ENCODE data around the gene USP11. TPM values are rescaled to one million over a fixed set of nuclear protein-coding genes. Genes with fewer than 3 reads are reported as not detected.

The USP11 gene
- total RNA-seq, 1 experiment from 2014 or later, result 153 TPM

GRCh38 chrX:47221756-47222155 lies 11.1 kb upstream of the USP11 start:
- no peaks in the 10 kb centered on the region for H4K20me1 ChIP-seq (ENCODE audit: control insufficient read depth, insufficient read depth, insufficient read length)
- H3K56ac ChIP-seq (ENCODE audit: insufficient read length, low read depth, low read length), result no peak overlapping the region
- no peak overlapping the region for H2BK120ac ChIP-seq (ENCODE audit: low read depth, low read length, poor library complexity, severe bottlenecking)
- no CpG with 5 or more reads among the region's 4 CpGs for WGBS (ENCODE audit: extremely low coverage, insufficient read length, low lambda C conversion rate)
- no peaks in the 10 kb centered on the region; the same call in 1 of the 2 replicates for H3K27me3 Mint-ChIP-seq (ENCODE audit: low read depth)
- peaks cover 14% of the 10 kb centered on the region for H3K23me2 ChIP-seq (ENCODE audit: insufficient read length, low read depth, low read length, poor library complexity, severe bottlenecking)
- no peak overlapping the region for H2BK15ac ChIP-seq (ENCODE audit: low read depth, low read length)
- no peak overlapping the region for H3K9ac ChIP-seq (ENCODE audit: extremely low read depth, insufficient read length, low read length)
- peaks cover 63 to 68% (median 66%) of the 10 kb centered on the region in 3 experiments for H3K36me3 Mint-ChIP-seq (ENCODE audit: insufficient read depth in 1 of 3, low read depth in 3 of 3)
- H3K4me2 ChIP-seq (ENCODE audit: insufficient read depth, insufficient read length, low read length), result no peak overlapping the region
- H3K4me3 Mint-ChIP-seq, result no peak overlapping the region; a peak in 1 of 5 replicates
- no peak overlapping the region for H2AFZ ChIP-seq (ENCODE audit: low read length)
- H4K8ac ChIP-seq (replicated peaks; ENCODE audit: insufficient read length, low read depth, low read length), result no peak overlapping the region
- no peak overlapping the region for H4K5ac ChIP-seq (ENCODE audit: insufficient read length, low read depth, low read length)
- no peak overlapping the region for H2BK5ac ChIP-seq (ENCODE audit: insufficient read length, low read length)
- H3K4ac ChIP-seq (ENCODE audit: low read depth, low read length), result no peak overlapping the region
- H3K9me3 ChIP-seq (ENCODE audit: control insufficient read depth, low read depth, low read length), result no peaks in the 10 kb centered on the region
- H3K4me1 ChIP-seq (ENCODE audit: insufficient read depth, low read length), result peaks cover 6% of the 10 kb centered on the region; the same call in 1 of the 2 replicates
- no peak overlapping the region for H4K91ac ChIP-seq (ENCODE audit: insufficient read length, low read depth, low read length)
- no peak overlapping the region for H3K23ac ChIP-seq (ENCODE audit: insufficient read length, low read depth, low read length)
- H3K9me3 Mint-ChIP-seq, result peaks cover 0 to 2% of the 10 kb centered on the region in 2 experiments; a peak in 2 of 5 replicates
- H2AK5ac ChIP-seq (ENCODE audit: insufficient read length, low read length), result no peak overlapping the region
- no peak overlapping the region for H3K27ac ChIP-seq (ENCODE audit: insufficient read length, low read depth, low read length)
- TF ChIP-seq CTCF (conservative IDR thresholded peaks at IDR 0.05), result no peak
- H3K4me1 Mint-ChIP-seq, result peaks cover 27 to 28% of the 10 kb centered on the region in 2 experiments
- H3K79me2 ChIP-seq (ENCODE audit: insufficient read depth, low read length), result peaks cover 25% of the 10 kb centered on the region; the same call in 1 of the 2 replicates
- H2BK12ac ChIP-seq (ENCODE audit: insufficient read length, low read depth, low read length), result no peak overlapping the region
- H3K27ac Mint-ChIP-seq, result peak overlapping the region in 1 of 3 experiments; percentile 37; a peak in 2 of 7 replicates
- H3K27me3 ChIP-seq (ENCODE audit: insufficient read depth, low read length), result no peaks in the 10 kb centered on the region
- H2BK20ac ChIP-seq (ENCODE audit: low read depth, low read length, poor library complexity, severe bottlenecking), result no peak overlapping the region
- peaks cover 5% of the 10 kb centered on the region for H3K79me1 ChIP-seq (ENCODE audit: insufficient read depth, low read depth, low read length, poor library complexity, severe bottlenecking)
- no peak overlapping the region for H3K14ac ChIP-seq (ENCODE audit: insufficient read depth, low read length)
- no peak overlapping the region for H3T11ph ChIP-seq (ENCODE audit: low read length)
- no peak overlapping the region for H3K18ac ChIP-seq (ENCODE audit: insufficient read length, low read depth, low read length)
- no peak for DNase-seq
